ENCODE results near the gene MRPS18B.
A peak's percentile ranks its signal among the peaks of the same experiment; 100 is the strongest.

- TF ChIP-seq CTCF (IDR thresholded peaks at IDR 0.05), result peak; percentile 79
- TF ChIP-seq EZH2 (IDR thresholded peaks at IDR 0.05; ENCODE audit: borderline replicate concordance, insufficient read depth, low read depth, low read length, poor library complexity, severe bottlenecking), result no peak
Observed at GRCh38 chr6:30672445-30673253, 55.0 kb downstream of the MRPS18B start, which contains the start of gene DHX16.
